SH-SY5Y (cell line): ENCODE results near the gene EIF4A3.

Experiments
- GATA2 ChIP-seq: IDR thresholded peaks from 2 replicates; pipeline ENCODE4 v1.6.1; 2011; ENCODE audit warnings: mild to moderate bottlenecking, low read depth, low read length
- GATA3 ChIP-seq: IDR thresholded peaks from 2 replicates; pipeline ENCODE4 v1.6.1; 2011; ENCODE audit warnings: low read depth, mild to moderate bottlenecking, low read length, moderate library complexity

Gene EIF4A3

GRCh38 chr17:80116276-80116920 lies 30.5 kb downstream of the EIF4A3 start:
- no peak for TF ChIP-seq GATA3
- no peak for TF ChIP-seq GATA2

- TF ChIP-seq GATA2 (no peak), GATA3 (no peak)
These were observed 31.8 kb downstream of the EIF4A3 start for GRCh38 chr17:80115159-80115558.

- no peak for TF ChIP-seq GATA3
- TF ChIP-seq GATA2 = no peak
These were observed 32.2 kb downstream of the EIF4A3 start for GRCh38 chr17:80114758-80115157.

GRCh38 chr17:80113033-80113484 lies 33.9 kb downstream of the EIF4A3 start:
- TF ChIP-seq GATA3 (no peak), GATA2 (no peak)

- TF ChIP-seq GATA2 (no peak), GATA3 (no peak)
These were observed 34.4 kb downstream of the EIF4A3 start for GRCh38 chr17:80112471-80113032.

- no peak for TF ChIP-seq GATA3
- no peak for TF ChIP-seq GATA2
These were observed 35.0 kb downstream of the EIF4A3 start for GRCh38 chr17:80111702-80112470.

GRCh38 chr17:80110927-80111701 lies 35.8 kb downstream of the EIF4A3 start:
- no peak for TF ChIP-seq GATA3
- no peak for TF ChIP-seq GATA2

- TF ChIP-seq GATA2 = no peak
- no peak for TF ChIP-seq GATA3
These were observed 36.5 kb downstream of the EIF4A3 start for GRCh38 chr17:80110447-80110812.

- TF ChIP-seq GATA3 (no peak), GATA2 (no peak)
These were observed 37.0 kb downstream of the EIF4A3 start for GRCh38 chr17:80109713-80110446.

- TF ChIP-seq GATA3 = no peak
- TF ChIP-seq GATA2 = no peak
These were observed 37.8 kb downstream of the EIF4A3 start for GRCh38 chr17:80109066-80109660.

GRCh38 chr17:80108036-80108971 lies 38.6 kb downstream of the EIF4A3 start:
- TF ChIP-seq GATA3 = no peak
- TF ChIP-seq GATA2 = no peak

GRCh38 chr17:80107231-80108021 lies 39.5 kb downstream of the EIF4A3 start:
- TF ChIP-seq GATA3 (no peak), GATA2 (no peak)
